Fibroblast of lung (primary cell): ENCODE measurements around the gene ZNF569. TPM values are rescaled to one million over a fixed set of nuclear protein-coding genes. Genes with fewer than 3 reads are reported as not detected.

Experiments used
- DNase-seq, 2 donors: peaks; one replicate each; pipeline versions ENCODE4 v3.0.0 to v3.0.0-alpha.2; 2010; ENCODE audit warnings: low read depth in 2 of 2
- H2AFZ ChIP-seq: 2 replicates; pipeline ENCODE4 v1.5.1; 2012; ENCODE audit warnings: low read length, control low read depth, inconsistent platforms
- H3K27ac ChIP-seq: 2 replicates; pipeline ENCODE4 v1.5.1; 2011; ENCODE audit warnings: low read length, control low read depth; ENCODE audit not compliant: insufficient read depth
- H3K27me3 ChIP-seq: 2 replicates; pipeline ENCODE4 v1.5.1; 2011; ENCODE audit warnings: mild to moderate bottlenecking, low read length; ENCODE audit not compliant: control insufficient read depth, insufficient read depth
- H3K36me3 ChIP-seq: 2 replicates; pipeline ENCODE4 v1.5.1; 2011; ENCODE audit warnings: low read length; ENCODE audit not compliant: control insufficient read depth, insufficient read depth
- H3K4me1 ChIP-seq: 2 replicates; pipeline ENCODE4 v1.5.1; 2011; ENCODE audit warnings: low read length; ENCODE audit not compliant: control insufficient read depth, insufficient read depth; ENCODE audit errors: extremely low read depth
- H3K4me2 ChIP-seq: 2 replicates; pipeline ENCODE4 v1.5.1; 2011; ENCODE audit warnings: low read length, control low read depth; ENCODE audit not compliant: insufficient read depth; ENCODE audit errors: extremely low read depth
- H3K4me3 ChIP-seq, 4 experiments: fragments of 200-600 bp in 1 of 4; sonication (generic) in 1 of 4; replicated peaks in 1 of 4; 2 replicates each; pipeline ENCODE4 v1.5.1; 2011 to 2016; ENCODE audit warnings: low read length in 4 of 4, low read depth in 3 of 4, mild to moderate bottlenecking in 3 of 4, control low read depth in 2 of 4, inconsistent platforms in 1 of 4, mixed read lengths in 1 of 4; ENCODE audit not compliant: insufficient read depth in 1 of 4; ENCODE audit errors: control extremely low read depth in 1 of 4
- H3K79me2 ChIP-seq: 2 replicates; pipeline ENCODE4 v1.5.1; 2012; ENCODE audit warnings: mild to moderate bottlenecking, low read length, inconsistent platforms; ENCODE audit not compliant: control insufficient read depth, insufficient read depth
- H3K9ac ChIP-seq: 2 replicates; pipeline ENCODE4 v1.5.1; 2011; ENCODE audit warnings: mild to moderate bottlenecking, low read length, control low read depth; ENCODE audit not compliant: insufficient read depth
- H3K9me3 ChIP-seq: 2 replicates; pipeline ENCODE4 v1.5.1; 2012; ENCODE audit warnings: low read depth, low read length; ENCODE audit not compliant: control insufficient read depth, insufficient read depth
- H4K20me1 ChIP-seq: 2 replicates; pipeline ENCODE4 v1.5.1; 2011; ENCODE audit warnings: low read length; ENCODE audit not compliant: control insufficient read depth, insufficient read depth; ENCODE audit errors: extremely low read depth
- EZH2 ChIP-seq: IDR thresholded peaks from 2 replicates; pipeline ENCODE4 v1.5.1; 2012; ENCODE audit warnings: low read length, control low read depth, mild to moderate bottlenecking; ENCODE audit errors: missing control alignments
- polyA plus RNA-seq, 2 donors: library from polyadenylated mRNA; depleted of rRNA in 1 of 2; stranded (reverse) in 1 of 2; unstranded in 1 of 2; fragments of >200 nt; gene quantifications; 2 replicates each; pipeline ENCODE4 v1.2.1, GENCODE V29; 2011 to 2012; ENCODE audit warnings: missing spikeins in 1 of 2
- total RNA-seq: library from RNA; depleted of rRNA; stranded (reverse); fragments of >200 nt; gene quantifications from 2 replicates; pipeline ENCODE4 v1.2.1, GENCODE V29; 2014
- TF ChIP-seq, protein P1 (sequence below), 2 donors: IDR thresholded peaks in 1 of 2; conservative IDR thresholded peaks in 1 of 2; 1 replicate in 1 of 2; 2 replicates in 1 of 2; pipeline ENCODE4 v1.5.1; 2011 to 2012; ENCODE audit warnings: low read length in 2 of 2, control low read depth in 1 of 2, inconsistent platforms in 1 of 2, low read depth in 1 of 2, mild to moderate bottlenecking in 1 of 2

Gene ZNF569
- total and polyA plus RNA-seq, 2 donors (not counting 1 experiment from before 2014, with no cell fraction given) = 4.3 to 11.9 TPM

DNA sequence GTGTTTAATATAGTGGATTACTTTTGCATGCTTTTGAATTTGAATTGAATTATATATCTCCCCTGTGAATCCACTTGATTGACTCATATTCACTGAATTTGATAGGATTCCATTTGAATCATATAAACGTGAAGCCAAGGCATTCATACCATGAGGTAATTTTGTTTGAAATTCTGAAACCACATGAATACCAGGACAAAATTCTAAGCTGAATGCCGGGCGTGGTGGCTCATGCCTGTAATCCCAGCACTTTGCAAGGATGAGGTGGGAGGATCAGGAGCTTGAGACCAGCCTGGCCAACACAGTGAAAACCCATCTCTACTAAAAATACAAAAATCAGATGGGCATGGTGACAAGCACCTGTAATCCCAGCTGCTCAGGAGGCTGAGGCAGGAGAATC, 43.9 kb upstream of the ZNF569 start:
- no peak overlapping the region for H3K27ac ChIP-seq
- no peaks in the 10 kb centered on the region for H4K20me1 ChIP-seq
- no peaks in the 10 kb centered on the region for H3K36me3 ChIP-seq
- H3K79me2 ChIP-seq = no peaks in the 10 kb centered on the region
- H3K4me2 ChIP-seq = no peak overlapping the region
- H3K9ac ChIP-seq = no peak overlapping the region
- no peaks in the 10 kb centered on the region for H3K4me1 ChIP-seq
- H3K9me3 ChIP-seq = no peaks in the 10 kb centered on the region
- no peak overlapping the region for H3K4me3 ChIP-seq
- no peaks in the 10 kb centered on the region for H3K27me3 ChIP-seq
- TF ChIP-seq EZH2 = no peak
- DNase-seq = no peak
- H2AFZ ChIP-seq = no peak overlapping the region

DNA sequence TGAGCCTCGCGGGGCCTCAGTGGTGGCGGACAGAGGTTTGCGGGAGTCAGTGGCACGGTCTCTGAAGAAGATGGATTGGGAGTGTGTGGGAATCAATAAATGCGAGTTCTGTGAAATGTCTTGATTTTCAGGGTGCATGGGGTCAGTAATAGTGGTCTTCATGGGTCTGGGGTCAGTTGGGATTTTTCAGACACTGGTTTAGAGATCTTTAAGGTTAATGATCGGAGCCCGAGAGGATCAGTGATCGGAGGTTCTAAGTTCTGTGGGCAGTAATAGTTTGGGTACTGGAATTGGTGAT, 39.9 kb upstream of the ZNF569 start:
- no peaks in the 10 kb centered on the region for H3K79me2 ChIP-seq
- DNase-seq = no peak
- no peaks in the 10 kb centered on the region for H3K27me3 ChIP-seq
- no peaks in the 10 kb centered on the region for H3K9me3 ChIP-seq
- H3K4me1 ChIP-seq = no peaks in the 10 kb centered on the region
- no peaks in the 10 kb centered on the region for H3K36me3 ChIP-seq
- peak overlapping the region; percentile 96 for H2AFZ ChIP-seq
- peak overlapping the region; percentile 69 for H3K9ac ChIP-seq
- no peaks in the 10 kb centered on the region for H4K20me1 ChIP-seq
- peak overlapping the region; percentile 82 for H3K27ac ChIP-seq
- peak overlapping the region; percentile 83 for H3K4me2 ChIP-seq
- TF ChIP-seq, protein P1, sequence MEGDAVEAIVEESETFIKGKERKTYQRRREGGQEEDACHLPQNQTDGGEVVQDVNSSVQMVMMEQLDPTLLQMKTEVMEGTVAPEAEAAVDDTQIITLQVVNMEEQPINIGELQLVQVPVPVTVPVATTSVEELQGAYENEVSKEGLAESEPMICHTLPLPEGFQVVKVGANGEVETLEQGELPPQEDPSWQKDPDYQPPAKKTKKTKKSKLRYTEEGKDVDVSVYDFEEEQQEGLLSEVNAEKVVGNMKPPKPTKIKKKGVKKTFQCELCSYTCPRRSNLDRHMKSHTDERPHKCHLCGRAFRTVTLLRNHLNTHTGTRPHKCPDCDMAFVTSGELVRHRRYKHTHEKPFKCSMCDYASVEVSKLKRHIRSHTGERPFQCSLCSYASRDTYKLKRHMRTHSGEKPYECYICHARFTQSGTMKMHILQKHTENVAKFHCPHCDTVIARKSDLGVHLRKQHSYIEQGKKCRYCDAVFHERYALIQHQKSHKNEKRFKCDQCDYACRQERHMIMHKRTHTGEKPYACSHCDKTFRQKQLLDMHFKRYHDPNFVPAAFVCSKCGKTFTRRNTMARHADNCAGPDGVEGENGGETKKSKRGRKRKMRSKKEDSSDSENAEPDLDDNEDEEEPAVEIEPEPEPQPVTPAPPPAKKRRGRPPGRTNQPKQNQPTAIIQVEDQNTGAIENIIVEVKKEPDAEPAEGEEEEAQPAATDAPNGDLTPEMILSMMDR (conservative IDR thresholded peaks at IDR 0.05 in 1 of 2, IDR thresholded peaks at IDR 0.05 in 1 of 2; ENCODE audit: low read depth in 1 of 2, low read length in 2 of 2) = no peak
- no peak for TF ChIP-seq EZH2
- H3K4me3 ChIP-seq = peak overlapping the region; percentile 57 to 91 (median 69)

DNA sequence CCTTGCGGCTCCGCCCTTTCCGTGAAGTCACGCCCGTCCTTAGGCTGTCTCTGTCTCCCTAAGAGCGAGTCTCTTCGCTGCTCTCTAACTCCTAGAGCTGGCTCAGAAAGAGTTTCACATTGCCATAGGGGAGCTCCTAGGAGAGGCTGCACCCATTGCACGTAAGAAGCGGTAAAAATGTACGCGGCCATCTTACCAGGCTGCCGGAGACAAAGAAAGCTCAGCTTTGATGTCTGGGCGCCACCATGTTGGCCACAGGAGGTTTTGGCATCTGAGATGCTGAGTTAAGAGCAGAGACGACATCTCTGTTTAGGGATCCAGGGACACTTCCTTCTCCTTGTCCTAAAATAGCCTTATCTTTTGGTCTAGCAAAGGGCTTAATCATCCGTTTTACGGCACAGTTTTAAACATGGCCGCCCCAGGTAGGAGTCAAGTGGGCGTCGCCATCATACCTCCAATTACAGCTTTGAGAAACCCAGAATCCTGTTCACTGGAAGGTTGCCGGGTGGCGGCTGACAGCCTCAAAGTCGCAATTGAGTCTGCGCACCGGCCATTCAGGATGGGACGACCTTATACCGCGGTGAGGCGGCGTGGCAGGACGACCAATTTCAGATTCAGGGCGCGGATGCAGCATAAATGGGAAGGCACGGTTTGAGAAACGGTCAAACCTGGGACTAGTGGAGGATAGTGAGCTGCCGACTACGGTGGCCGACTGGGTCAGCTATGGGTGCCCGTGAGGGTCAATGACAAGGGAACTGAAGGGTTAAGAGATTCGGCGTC, 39.3 kb upstream of the ZNF569 start, which contains the start of gene ZNF793:
ZNF793 (plus strand) TSS at position 553 of the 780 bp plus-strand sequence. CDS start 16,501 bp downstream, outside the sequence.
- Histone ChIP-seq H3K79me2 (no peaks in the 10 kb centered on the region), H3K27me3 (no peaks in the 10 kb centered on the region), H2AFZ (peak within 1 kb of the TSS; percentile 96), H3K4me1 (no peaks in the 10 kb centered on the region), H3K36me3 (no peaks in the 10 kb centered on the region), H3K27ac (peak within 1 kb of the TSS; percentile 82), H3K4me2 (peak within 1 kb of the TSS; percentile 83), H3K9ac (peak within 1 kb of the TSS; percentile 69), H3K4me3 (peak within 1 kb of the TSS; percentile 57 to 91 (median 69)), H4K20me1 (no peaks in the 10 kb centered on the region), H3K9me3 (no peaks in the 10 kb centered on the region)
- peak; percentile 89 to 92 for DNase-seq
- TF ChIP-seq EZH2 = no peak
- TF ChIP-seq, protein P1 (conservative IDR thresholded peaks at IDR 0.05 in 1 of 2, IDR thresholded peaks at IDR 0.05 in 1 of 2; ENCODE audit: low read depth in 1 of 2, low read length in 2 of 2) = no peak
